GM19372 (cell line): ENCODE results near the gene SCGB1A1.

Experiments used
- ATAC-seq: cut with Tn5 transposase; IDR thresholded peaks from one replicate; pipeline ENCODE4 v1.9.1; 2021; ENCODE audit warnings: mild to moderate bottlenecking, low read depth, moderate library complexity; ENCODE audit not compliant: unreplicated experiment

Gene SCGB1A1

DNA sequence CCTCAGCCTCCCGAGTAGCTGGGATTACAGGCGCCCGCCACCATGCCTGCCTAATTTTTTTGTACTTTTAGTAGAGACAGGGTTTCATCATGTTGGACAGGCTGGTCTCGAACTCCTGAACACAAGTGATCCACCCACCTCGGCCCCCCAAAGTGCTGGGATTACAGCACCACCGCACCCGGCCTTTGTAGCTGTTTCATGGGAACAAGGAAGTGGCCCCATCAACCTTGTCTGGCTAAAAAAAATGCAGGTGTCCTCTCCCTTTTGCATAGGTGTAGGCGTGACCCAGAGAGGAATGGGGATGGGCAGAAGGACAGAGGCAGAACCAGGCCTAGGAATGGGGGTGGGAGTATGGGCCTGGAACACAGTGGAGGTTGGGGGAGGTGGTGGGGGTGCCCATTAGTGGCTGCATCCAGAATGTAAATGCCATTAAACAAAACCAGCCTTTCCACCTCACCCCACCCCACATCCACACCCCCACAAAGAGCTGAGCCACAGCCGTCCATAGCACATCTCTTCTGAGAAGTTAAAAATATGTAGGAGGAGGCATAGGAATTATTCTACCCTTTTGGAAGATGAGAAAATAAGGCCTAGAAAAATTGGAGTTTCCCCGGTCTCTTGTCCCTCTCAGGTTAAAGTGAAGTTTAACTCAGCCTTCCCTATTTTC lies 22.8 kb upstream of the SCGB1A1 start:
- ATAC-seq, result no peak

DNA sequence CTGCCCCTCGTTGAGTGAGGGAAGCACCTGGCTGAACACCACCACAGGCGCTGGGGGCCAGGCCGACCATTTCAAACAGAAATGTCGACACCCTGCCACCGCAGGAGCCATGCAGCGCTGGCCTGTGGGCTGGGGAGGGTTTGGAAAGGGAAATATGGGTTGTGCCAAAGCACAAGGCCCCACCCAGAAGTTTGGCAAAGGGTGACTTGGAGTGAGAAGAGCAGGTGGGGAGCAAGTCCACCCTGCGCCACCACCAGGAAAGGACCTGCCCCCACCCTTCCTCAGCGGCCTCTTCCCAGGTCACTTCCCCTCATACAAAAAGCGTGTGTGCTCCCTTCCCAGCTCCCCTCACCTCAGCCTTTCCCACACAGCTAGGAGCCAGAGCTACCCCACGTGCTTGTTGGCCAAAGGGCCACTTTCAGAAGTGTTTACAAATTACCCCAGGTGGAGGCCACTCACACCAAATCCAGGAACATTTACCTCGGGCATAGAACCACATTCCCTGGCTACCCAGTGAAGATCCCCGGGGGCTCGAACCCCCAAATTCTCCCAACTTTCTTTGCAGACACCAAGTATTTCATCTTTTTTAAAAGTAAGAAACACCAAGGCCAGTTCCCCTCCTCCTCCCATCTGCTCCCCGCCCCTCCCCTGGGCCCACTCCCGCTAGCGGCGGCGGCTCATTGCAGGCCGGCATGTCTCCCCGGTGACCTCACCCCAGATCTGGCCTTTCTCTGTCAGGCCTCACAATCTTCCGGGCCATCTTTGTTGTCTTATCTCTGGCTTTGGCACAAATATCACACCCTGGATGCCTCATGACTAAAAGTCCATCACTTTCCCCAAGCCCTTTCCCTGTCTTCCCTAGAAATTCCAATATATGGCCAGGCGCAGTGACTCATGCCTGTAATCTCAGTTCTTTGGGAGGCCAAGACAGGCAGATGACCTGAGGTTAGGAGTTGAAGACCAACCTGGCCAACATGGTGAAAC lies 20.5 kb upstream of the SCGB1A1 start:
- no peak for ATAC-seq

DNA sequence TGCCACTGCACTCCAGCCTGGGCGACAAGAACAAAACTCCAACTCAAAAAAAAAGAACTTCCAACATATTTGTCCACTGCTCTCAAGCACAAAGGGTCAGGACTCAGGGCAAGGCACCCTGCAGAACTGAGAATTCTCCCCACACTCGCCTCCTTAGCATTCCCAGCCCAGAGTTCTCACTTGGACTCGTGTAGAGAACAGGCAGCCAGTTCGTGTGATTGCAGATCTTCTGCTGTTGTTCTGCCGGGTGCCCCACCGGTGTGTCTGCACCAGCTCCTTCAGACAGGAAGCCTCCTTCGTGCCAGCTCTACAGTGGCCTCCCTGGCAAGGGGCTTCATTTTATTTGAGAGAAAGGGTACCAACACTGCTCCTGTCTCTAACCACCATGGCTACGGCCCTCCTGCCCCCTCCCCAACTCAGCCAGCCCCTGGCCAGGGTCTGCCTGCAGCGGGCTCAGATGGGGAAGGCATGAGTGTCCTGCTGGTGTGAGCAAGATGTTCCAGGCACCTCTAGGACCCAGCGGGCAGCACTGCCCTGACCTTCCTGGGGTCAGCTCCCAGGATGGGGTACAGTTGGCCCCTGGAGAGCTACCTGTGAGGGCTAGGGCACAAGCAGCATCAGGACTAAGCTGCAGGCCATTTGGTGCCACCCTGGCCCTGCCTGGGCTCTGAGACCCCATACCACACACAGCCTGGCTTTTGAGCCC lies 19.5 kb upstream of the SCGB1A1 start:
- no peak for ATAC-seq

DNA sequence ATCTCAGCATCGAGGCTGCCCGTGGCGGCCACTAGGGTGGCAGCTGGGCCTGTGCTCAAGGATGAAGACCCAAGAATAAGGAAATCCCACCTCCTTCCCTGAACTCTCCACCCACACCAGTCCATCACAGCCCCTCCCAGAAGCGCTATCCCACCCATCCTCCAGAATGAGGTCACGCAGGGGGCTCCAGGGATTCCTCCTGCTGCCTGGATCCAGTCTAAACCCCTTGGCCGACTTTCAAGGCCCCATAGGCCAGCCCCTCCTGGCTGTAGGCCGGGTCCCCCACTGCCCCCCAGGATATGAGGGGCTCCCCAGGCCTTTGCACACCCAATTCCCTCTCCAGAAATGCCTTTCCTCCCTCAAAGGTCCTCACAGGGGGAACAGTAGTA lies 19.0 kb upstream of the SCGB1A1 start:
- no peak for ATAC-seq

DNA sequence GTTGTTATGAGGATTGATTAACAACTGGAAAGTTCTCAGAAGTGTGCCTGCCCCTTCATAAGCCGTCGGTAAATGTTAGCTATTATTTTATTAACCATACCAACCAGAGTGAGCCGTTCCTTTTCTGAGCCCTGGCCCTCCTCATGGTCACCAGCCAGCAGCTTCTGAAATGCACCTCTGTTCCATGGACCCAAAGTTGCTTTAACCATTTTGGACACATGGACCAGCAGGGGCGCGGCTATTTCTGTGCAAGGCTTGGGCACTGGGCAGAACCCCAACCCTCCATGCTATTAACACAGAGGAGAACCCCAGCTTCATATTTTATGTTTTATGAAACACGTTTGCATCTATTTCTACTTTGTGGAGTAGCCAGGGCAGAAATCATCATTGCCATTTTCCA lies 18.6 kb upstream of the SCGB1A1 start:
- no peak for ATAC-seq

DNA sequence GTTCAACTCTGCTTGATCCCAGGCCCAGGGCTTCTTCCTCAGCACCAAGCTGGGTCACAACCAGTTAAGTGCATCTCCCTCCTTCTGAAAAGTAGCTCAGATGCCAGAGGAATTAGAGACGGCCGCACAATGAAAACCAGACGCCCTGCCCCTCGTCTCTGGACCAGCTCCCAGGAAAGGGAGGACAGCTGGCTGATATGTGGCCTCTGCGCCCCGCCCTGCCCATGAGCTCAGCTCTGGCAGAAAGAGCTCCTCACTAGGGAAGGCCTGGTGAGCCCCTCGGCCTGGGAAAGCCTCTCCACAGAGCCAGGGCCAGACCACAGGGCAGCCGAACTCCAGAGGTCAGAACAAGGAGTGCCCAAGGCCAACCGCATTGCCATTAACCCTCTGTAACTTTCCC lies 18.1 kb upstream of the SCGB1A1 start:
- no peak for ATAC-seq

DNA sequence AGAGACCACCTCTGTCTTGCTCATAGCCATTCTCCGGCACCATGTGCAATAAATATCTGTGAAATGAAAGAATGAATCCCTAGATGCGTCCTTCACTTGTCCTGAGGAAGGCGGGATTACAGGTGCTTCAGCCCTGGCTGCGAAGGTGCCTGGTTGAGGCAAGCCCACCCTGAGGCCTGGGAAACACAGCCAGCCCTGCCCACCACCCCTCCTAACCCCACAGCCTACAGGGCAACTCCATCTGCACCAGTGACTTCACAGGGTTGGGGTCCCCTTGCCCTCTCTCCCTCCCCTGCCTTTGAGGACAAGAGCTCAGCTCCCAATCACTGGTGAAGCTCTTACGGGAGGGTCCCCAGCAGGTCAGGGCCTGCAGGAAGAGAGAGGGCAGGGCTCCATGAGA lies 17.5 kb upstream of the SCGB1A1 start:
- no peak for ATAC-seq

DNA sequence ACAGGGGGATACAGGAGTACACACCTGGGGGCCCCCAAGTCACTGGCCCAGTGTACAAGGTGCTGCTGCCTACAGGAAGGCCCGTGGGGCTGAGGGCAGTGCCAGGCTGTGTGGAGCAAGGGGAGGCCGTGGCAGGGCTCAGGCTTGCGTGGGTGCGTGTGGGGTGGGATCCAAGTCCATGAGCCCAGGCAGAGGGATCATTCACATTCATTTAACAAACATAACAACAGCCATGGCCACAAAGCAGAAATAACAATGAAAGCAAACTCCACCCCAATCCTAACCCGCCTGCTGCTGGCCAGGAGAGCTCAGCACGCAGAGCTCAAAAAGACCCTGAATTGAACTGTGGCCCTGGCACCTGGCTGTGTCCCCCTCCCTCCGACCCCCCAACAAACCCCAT lies 17.0 kb upstream of the SCGB1A1 start:
- no peak for ATAC-seq

DNA sequence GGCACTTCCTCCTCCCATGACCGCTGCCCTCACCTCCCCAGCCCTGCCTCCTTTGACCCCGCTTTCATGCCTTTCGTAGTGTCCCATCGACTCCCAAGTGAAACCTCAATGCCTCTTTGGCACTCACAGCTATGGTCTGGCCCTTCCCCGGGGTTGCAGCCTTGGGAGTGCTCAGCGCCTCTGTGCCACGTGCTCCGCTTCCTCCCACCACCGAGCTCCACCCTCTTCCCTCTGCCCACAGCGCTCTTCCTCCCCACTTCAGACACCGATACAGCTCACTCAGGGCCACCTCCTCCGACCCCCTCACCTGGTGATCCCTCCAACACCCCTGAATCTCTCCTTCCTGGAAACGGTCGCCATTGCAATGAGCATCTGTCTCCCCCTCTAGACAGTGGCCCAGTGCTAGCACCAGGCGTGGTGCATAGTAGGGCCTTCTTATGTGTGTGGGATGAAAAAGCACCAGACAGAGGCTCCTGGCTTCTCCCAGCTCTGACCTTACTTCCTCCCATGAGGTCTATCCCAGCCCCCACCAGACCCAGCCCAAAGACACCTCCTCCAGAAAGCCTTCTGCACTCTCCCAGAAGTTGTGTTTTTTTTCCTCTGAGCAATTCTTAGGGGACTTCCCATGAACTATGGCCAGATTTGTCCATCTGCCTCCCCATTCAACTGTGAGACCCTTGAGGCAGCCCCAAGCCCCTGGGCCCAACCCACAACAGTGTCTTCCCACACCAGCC lies 16.4 kb upstream of the SCGB1A1 start:
- ATAC-seq, result no peak

DNA sequence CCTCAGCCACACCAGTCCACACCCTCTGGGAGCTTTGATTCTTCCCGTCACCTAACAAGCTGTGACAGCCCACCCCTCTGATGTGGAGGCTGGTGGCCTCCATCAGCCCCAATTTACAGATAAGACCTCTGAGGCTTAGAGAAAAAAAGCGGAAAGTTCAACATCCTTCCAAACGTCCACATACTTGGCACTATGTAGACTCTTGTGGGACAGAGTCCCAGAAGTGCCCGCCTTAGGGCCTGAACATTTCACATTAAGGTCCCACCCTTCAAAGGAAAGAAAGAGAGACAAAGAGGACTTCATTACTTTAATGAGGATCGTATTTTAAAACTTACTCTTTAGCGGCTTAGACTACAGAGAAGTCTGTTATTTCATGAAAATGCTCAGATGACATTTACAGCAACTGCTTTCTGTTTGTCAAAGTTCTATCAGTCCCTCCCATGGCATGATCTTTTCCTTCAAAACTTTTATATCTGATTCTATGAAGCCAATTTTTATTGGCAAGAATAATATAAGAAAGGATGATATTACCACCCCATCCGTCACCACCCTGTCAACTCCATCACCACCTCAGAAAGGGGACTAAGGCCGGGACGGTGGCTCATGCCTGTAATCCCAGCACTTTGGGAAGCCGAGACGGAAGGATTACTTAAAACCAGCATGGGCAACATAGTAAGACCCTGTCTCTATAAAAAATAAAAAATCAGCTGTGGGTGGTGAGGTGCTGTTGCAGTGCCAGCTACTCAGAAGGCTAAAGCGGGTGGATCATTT lies 15.7 kb upstream of the SCGB1A1 start:
- no peak for ATAC-seq

DNA sequence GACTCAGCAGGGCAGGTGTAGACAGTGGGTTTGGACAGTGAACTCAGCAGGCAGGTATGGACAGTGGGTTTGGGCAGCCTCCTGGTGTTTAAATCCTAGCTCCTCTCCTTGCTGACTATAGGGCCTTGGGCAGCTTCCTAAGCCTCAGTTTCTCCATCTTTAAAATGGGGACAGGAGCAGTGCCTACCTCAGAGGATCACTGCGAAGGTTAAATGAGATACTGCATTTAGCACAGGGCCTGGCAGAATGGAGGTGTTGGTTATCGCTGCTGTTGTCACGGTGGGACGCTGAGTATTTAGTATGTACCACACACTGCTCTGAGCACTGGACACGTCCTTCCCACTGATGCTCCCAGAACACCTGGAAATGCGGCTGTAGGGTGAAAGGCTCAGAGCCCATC lies 14.4 kb upstream of the SCGB1A1 start:
- no peak for ATAC-seq

DNA sequence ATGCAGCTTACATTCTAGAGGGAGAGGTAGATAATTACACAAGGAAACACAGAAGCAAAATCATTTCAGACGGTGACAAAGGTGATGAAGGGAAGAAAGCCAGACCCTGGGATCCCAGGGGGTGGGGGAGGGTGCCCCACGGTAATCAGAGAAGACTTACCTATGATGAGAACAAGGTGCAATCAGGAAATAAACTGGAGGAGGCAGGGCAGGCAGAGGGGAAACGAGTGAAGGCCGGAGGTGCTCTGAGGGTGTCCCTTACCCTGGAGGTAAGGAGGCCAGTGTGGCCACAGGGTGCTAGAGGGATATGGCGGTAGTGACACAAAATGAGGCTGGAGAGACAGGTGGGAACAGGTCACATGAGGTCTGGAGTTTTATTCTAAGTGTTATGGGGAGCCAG lies 13.9 kb upstream of the SCGB1A1 start:
- ATAC-seq, result no peak

DNA sequence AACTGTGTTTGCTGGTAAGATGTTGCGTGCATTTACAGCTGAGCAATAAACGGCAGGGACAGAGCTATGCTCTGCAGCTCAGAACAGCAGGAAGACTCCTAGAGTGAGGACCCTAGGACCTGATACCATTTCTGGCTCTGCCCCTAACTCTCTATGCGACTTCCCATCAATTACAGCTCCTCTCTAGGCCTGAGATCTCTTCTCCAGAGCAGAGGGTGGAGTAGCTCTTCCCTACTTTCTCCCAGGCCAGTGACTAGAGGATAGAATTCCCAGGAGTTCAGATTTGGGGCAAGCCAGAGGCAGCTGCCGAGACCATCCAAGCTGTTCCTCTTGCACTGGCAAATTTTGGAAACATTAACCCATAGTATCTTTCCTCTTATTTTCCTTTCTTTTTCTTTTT lies 12.8 kb upstream of the SCGB1A1 start:
- ATAC-seq, result no peak

DNA sequence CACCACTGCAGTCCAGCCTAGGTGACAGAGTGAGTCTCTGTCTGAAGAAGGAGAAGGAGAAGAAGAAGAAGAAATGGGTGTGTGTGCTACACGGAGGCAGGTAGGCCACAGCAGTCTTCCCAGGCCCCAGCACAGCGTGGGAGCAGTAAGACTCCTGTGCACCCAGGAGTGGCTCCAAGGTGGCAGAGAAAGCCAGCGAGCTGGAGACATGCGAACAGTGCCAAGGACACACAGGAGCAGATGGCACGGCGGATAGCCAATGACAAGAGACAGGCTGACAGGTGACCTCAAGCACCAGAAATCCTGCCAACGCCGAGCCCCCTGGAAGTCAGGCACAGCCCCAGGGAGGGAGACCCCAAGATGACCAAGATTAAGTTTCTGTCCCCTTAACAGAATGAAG lies 9.0 kb upstream of the SCGB1A1 start:
- no peak for ATAC-seq

DNA sequence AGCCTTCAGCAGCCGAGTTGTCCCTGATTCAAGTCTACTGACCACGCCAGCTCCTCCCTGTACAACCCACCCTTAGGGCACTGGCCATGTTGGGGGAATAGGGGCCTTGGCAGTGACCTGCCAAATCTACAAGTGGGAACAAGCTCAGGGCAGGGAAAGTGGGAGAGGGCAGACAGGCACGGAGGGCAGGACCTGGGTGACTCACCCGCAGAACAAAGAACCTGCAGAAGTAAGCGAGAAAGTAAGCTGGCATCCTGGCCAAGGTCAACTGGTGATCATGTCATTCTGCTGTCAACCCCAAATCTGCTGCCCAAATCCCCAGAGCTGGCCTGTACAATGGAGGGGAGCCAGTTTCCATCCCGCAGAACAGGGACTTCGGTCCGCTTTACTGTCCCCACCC lies 7.9 kb upstream of the SCGB1A1 start:
- ATAC-seq, result no peak

DNA sequence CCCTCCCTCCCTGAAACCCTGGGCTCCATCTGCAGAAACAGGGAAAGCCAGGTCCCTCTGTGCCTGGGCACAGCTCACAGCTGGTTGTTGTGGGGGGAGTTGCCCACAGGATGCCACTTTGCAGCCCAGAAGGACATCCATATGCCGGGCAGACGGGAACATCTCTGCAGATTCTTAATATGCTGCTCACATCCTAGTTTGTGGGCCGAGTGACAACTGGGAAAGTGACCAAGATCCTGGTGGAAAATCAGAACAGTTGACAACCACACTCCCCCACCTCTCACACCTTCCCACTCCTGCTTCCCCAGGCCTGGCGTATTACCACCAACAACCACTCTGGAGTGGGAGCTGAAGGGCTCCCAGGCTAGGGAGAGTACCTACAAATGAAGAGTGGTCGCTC lies 7.3 kb upstream of the SCGB1A1 start:
- no peak for ATAC-seq

DNA sequence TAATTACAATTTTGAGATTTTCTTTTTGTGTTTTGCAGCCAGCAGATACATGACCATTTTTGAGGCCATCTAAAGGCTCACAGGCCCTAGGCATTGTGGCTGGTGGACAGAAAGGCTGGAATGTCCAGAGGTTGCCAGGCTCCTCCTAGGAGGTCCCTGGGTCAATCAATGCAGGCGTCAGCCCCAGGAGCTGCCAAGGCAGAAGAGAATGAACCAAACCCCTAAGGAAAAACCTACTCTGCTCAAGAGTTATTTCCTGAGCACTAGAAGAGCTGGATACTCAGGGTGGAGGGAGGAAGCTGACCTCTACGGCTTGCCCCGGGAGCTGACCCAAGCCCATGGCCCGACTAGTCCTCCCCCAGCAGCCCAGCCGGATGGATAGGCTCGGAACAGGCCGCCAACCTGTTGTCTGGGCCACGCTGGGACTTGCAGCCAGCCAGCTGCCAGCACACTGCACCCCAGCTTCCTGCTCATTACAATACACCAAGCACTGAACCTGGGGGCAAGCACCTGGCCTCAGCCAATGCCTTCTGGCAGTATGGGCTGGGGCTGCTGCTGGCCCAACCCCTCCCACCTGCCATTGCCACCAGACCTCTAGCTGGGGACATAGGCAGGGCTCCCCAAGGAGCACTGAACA lies 5.7 kb upstream of the SCGB1A1 start:
- ATAC-seq, result no peak

DNA sequence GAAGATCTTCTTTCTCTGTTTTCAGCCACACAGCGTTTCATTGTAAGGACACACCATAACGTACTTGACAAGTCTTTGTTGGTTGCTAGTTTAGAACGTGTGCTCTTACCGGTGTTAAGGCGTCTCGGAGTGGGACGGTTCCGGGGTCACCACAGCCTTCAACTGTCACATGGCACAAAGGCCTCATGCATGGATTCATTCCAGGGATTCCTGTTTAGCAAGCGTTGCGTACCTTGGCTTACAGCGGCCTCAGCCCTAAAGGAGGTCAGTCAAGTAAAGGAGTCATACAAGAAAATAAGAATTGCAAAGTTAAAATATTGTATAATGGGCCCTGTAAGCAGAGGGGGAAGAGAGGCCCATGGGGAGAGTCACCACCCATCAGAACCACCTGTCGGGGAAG lies 2.2 kb upstream of the SCGB1A1 start:
- ATAC-seq, result no peak

DNA sequence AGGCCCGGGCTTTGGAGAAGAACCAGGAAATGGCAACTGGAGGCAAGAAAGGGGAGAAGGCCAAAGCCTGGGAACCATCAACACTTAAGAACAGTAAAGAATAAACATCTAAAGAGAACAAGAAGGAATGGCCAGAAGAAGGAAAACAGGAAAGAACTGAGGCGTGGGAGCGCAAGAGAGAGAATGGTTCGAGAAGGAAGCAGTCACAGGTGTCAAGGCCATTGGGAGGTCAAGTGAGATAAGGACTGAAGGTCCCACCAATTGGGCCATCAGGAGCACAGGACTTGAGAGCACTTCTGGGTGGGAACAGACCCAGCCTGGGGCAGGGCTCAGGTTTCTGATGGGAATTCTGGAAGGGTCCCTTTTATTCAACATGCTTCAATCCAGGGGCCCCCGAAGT lies 697 bp upstream of the SCGB1A1 start:
- no peak for ATAC-seq
